ENCODE results near the gene PARVA.

GRCh38 chr11:12559011-12559410 lies 181.6 kb downstream of the PARVA start:
- no peak for TF ChIP-seq POLR2AphosphoS5 (IDR thresholded peaks at IDR 0.05; ENCODE audit: low read depth, low read length)
- no peak for TF ChIP-seq SIN3A (IDR thresholded peaks at IDR 0.05; ENCODE audit: borderline replicate concordance, insufficient read depth, low read length)
- TF ChIP-seq REST (IDR thresholded peaks at IDR 0.05; ENCODE audit: insufficient read depth in 1 of 2, low read depth in 2 of 2, low read length in 2 of 2), result no peak
